Limb (tissue), 2 donors: Measurements from ENCODE around the gene WIPF3.
"Not testable (repeated sequence)": the region's sequence is repeated elsewhere in the genome, so short reads cannot be mapped to it uniquely, and the experiment has no call there.

Experiments used
- DNase-seq, 2 donors: peaks; one replicate each; pipeline ENCODE4 v3.0.0-alpha.2; 2016; ENCODE audit errors: extremely low spot score in 2 of 2

Gene WIPF3

GRCh38 chr7:29950480-29950879, 144.2 kb downstream of the WIPF3 start:
- DNase-seq = no peak

DNA sequence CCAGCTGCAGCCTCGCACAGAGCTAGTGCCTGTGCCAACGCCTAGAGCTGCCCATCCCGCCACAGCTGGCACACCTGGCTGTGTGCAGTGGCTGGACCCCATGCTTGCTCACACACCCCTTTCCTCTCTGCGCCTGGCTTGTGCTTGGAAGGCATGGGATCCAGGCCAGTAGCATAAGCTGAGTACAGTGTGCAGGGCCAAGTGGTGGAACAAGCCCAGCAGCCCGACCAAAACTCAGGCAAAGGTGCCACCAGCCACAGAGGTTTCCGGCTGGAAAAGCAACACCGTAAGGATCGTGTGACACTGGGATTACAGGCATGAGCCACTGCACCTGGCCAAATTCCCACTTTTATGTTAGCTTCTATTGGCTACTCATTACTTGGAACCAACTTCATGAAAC, 144.9 kb downstream of the WIPF3 start:
- DNase-seq = no peak

- DNase-seq = no peak
Observed at GRCh38 chr7:29953726-29954347, 147.5 kb downstream of the WIPF3 start.

- no peak for DNase-seq
Observed at GRCh38 chr7:29955075-29955792, 148.9 kb downstream of the WIPF3 start.

GRCh38 chr7:29955799-29956486, 149.6 kb downstream of the WIPF3 start:
- no peak for DNase-seq

DNA sequence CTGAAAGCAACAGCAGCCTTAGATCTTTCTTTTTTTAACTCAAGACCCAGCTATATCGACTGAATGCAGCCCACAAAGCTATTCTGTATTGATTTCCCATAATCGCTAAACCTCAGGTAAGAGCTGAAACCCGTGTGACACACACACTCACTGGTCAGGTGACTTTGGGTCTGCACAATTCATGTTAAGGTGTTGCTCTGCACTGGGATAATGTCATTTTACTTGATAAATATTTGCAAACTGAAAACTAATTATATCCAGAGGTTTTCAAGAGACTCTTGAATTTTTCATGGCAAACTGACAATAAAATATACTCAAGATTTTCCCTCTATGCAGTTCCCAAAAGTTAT, 150.2 kb downstream of the WIPF3 start:
- DNase-seq = no peak

GRCh38 chr7:29957521-29958310, 151.4 kb downstream of the WIPF3 start:
- no peak for DNase-seq

DNA sequence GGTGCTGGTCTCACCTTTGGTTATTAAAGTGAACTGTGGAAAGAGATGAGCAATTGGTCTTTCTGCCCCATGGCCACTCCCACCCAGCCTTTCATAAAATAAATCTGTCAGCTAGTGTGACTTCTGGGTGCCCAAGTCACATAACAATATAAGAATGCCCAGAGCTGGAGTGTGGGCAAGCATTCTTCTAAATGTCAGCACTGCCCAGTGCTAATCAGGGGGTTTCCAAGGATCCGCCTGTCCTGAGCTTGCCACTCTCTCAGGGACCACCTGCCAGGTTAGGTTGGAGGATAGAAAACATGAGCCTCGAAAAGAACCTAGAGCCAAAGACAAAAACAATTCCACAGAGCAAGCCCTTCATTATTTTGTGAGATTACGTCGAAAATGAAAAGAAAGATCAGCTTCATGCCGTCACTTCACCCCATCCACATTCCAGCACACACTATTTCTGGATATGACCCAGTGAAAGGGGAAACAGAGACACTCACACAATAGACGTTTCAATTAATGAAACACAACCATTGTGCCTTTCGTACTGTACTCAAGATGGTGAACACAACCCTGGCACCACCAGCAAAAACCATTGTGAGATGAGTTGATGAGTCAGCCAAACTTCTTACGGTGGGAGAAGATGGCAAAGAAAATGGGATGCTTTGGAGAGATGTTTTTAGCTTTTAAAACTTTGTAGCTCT, 152.5 kb downstream of the WIPF3 start:
- DNase-seq = no peak

DNA sequence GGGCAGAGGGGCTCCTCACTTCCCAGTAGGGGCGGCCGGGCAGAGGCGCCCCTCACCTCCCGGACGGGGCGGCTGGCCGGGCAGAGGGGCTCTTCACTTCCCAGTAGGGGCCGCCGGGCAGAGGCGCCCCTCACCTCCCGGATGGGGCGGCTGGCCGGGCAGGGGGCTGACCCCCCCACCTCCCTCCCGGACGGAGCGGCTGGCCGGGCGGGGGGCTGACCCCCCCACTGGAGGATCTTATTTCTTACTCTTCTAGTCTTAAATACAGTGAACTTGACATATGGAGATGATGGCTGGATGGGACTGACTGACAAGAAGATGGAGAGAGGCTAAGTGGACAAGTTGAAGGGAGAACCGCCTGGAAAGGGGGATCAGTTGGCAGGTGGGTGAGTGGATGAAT, 155.3 kb downstream of the WIPF3 start:
- DNase-seq = not testable (repeated sequence)

DNA sequence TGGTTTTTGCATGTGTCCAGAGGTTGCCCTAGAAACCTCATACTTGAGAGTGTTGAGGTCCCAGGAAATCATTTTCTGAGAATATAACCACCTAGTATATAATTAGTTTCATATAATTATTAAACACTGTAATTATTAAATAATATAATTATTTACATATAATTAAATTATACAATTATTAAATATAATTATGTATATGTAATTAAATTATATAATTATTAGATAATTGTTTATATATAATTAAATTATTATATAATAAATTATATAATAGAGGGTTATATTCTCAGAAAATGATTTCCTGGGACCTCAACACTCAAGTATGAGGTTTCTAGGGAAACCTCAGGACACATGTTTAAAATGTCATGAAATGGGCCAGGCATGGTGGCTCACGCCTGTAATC, 155.7 kb downstream of the WIPF3 start:
- no peak for DNase-seq

DNA sequence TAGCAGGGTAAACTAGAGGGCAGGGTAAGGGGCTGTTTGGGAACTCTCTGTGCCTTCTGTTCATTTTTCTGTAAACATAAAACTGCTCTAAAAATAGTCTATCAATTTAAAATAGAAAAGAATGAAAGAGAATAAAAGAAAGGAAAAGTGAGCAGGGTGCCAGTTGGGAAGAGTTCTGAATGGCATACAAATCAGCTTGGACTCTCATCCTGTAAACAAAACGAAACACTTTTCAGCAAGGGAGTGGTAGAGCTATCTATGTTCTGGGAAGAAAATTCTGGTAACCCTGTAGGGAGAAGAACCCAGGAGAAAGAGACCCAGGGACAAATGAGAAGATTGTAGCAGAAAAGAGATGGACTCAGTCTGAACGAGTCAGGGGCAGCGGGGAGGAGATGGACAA, 158.7 kb downstream of the WIPF3 start:
- DNase-seq = no peak
